Thyroid gland (tissue), 4 donors: ENCODE data around the gene ACADVL.

Source experiments
- CTCF ChIP-seq, 6 experiments: fragments of 200-600 bp in 3 of 6; fragments of 450-650 bp in 3 of 6; sonication (generic) in 3 of 6; IDR thresholded peaks; one replicate each; pipeline ENCODE4 v1.5.1; 2016 to 2019; ENCODE audit warnings: antibody characterized with exemption in 6 of 6, mild to moderate bottlenecking in 2 of 6, inconsistent platforms in 1 of 6, moderate library complexity in 1 of 6
- POLR2A ChIP-seq, 2 donors: fragments of 450-650 bp; IDR thresholded peaks; one replicate each; pipeline ENCODE4 v1.6.1; 2017; ENCODE audit warnings: antibody characterized with exemption in 2 of 2, mild to moderate bottlenecking in 2 of 2, moderate library complexity in 1 of 2

- TF ChIP-seq CTCF (IDR thresholded peaks at IDR 0.05) (no peak), POLR2A (IDR thresholded peaks at IDR 0.05) (no peak)
Observed at GRCh38 chr17:7192271-7192937, 27.3 kb upstream of the ACADVL start.
